ENCODE measurements around the gene NEK7.
A peak's percentile ranks its signal among the peaks of the same experiment; 100 is the strongest.

Gene NEK7

GRCh38 chr1:198350456-198350855 lies 193.7 kb downstream of the NEK7 start:
- no peak for DNase-seq

GRCh38 chr1:198352975-198353695 lies 196.3 kb downstream of the NEK7 start:
- no peak for DNase-seq

- DNase-seq: no peak
These were observed 201.1 kb downstream of the NEK7 start for GRCh38 chr1:198357937-198358336.

- peak in 1 of 51 donors; percentile 6 for DNase-seq
These were observed 202.3 kb downstream of the NEK7 start for GRCh38 chr1:198359024-198359653.

- no peak for DNase-seq
These were observed 203.5 kb downstream of the NEK7 start for GRCh38 chr1:198360208-198360729.

GRCh38 chr1:198361237-198361767 lies 204.5 kb downstream of the NEK7 start:
- no peak for DNase-seq

GRCh38 chr1:198363625-198364151 lies 206.9 kb downstream of the NEK7 start:
- no peak for DNase-seq

GRCh38 chr1:198364471-198364870 lies 207.7 kb downstream of the NEK7 start:
- no peak for DNase-seq

- no peak for DNase-seq
These were observed 210.5 kb downstream of the NEK7 start for GRCh38 chr1:198367296-198367695.

GRCh38 chr1:198370996-198371395 lies 214.2 kb downstream of the NEK7 start:
- DNase-seq: no peak

Data from hypothalamus (tissue), 51 donors.